Endodermal cell (in vitro differentiated cells): Measurements from ENCODE around the gene CD44. TPM values are rescaled to one million over a fixed set of nuclear protein-coding genes. Genes with fewer than 3 reads are reported as not detected.

Source experiments
- DNase-seq: peaks from one replicate; pipeline ENCODE4 v3.0.0-alpha.2; 2017
- H3K27ac ChIP-seq: 2 replicates; pipeline ENCODE4 v1.5.1; 2013; ENCODE audit warnings: mild to moderate bottlenecking, low read depth, low read length, moderate library complexity
- H3K27me3 ChIP-seq: 2 replicates; pipeline ENCODE4 v1.6.1; 2013; ENCODE audit warnings: mild to moderate bottlenecking, low read length, moderate library complexity; ENCODE audit not compliant: insufficient read depth, control insufficient read depth, poor library complexity, severe bottlenecking
- H3K36me3 ChIP-seq: 2 replicates; pipeline ENCODE4 v1.7.0; 2013; ENCODE audit warnings: mild to moderate bottlenecking, low read length, moderate library complexity; ENCODE audit not compliant: control insufficient read depth, insufficient read depth
- H3K4me1 ChIP-seq: one replicate; pipeline ENCODE4 v1.7.0; 2013; ENCODE audit warnings: low read length; ENCODE audit not compliant: control insufficient read depth, insufficient read depth
- H3K4me3 ChIP-seq: 2 replicates; pipeline ENCODE4 v1.5.1; 2013; ENCODE audit warnings: mild to moderate bottlenecking, low read length, moderate library complexity
- H3K9ac ChIP-seq: 2 replicates; pipeline ENCODE4 v1.6.1; 2013; ENCODE audit warnings: mild to moderate bottlenecking, low read length, moderate library complexity; ENCODE audit not compliant: poor library complexity, severe bottlenecking; ENCODE audit errors: extremely low read depth
- H3K9me3 ChIP-seq: 2 replicates; pipeline ENCODE4 v1.6.1; 2013; ENCODE audit warnings: mild to moderate bottlenecking, low read length, moderate library complexity; ENCODE audit not compliant: control insufficient read depth
- H3K27ac Mint-ChIP-seq: 2 replicates; pipeline ENCODE4 v1.8.0; 2020; ENCODE audit warnings: mixed read lengths
- H3K27me3 Mint-ChIP-seq: 2 replicates; pipeline ENCODE4 v1.8.0; 2021; ENCODE audit warnings: mild to moderate bottlenecking, mixed read lengths; ENCODE audit not compliant: insufficient read depth
- H3K36me3 Mint-ChIP-seq: 2 replicates; pipeline ENCODE4 v1.8.0; 2020; ENCODE audit warnings: low read depth, mixed read lengths
- H3K4me1 Mint-ChIP-seq: 2 replicates; pipeline ENCODE4 v1.8.0; 2020; ENCODE audit warnings: mixed read lengths
- H3K4me3 Mint-ChIP-seq: 2 replicates; pipeline ENCODE4 v1.8.0; 2020; ENCODE audit warnings: mild to moderate bottlenecking, moderate library complexity, mixed read lengths
- H3K9me3 Mint-ChIP-seq: 2 replicates; pipeline ENCODE4 v1.8.0; 2020; ENCODE audit warnings: mild to moderate bottlenecking, mixed read lengths
- CTCF ChIP-seq: fragments of 200-600 bp; sonication (generic); conservative IDR thresholded peaks from 2 replicates; pipeline ENCODE4 v1.5.0; 2021; ENCODE audit warnings: antibody characterized with exemption, mild to moderate bottlenecking
- WGBS, 2 experiments: methylation state at CpG; one replicate each; pipeline versions ENCODE4 v1.1.5 to v1.1.7; 2013; ENCODE audit warnings: missing lambda C conversion rate in 2 of 2, mixed read lengths in 1 of 2; ENCODE audit not compliant: insufficient coverage in 1 of 2, insufficient read length in 1 of 2; 5-methylcytosine and 5-hydroxymethylcytosine counted together
- total RNA-seq, 2 donors: library from RNA; stranded (reverse); fragmentation: NEBNext Ultra II Directional in 1 of 2; extraction: Animal tissue kit (Norgen Biotek cat#: 25700) in 1 of 2; gene quantifications; 2 replicates in 1 of 2; 3 replicates in 1 of 2; pipeline ENCODE4 v1.2.1, GENCODE V29; 2021

CD44 gene
- total RNA-seq, 2 donors from 2014 or later = 1.2 to 4.6 TPM

GRCh38 chr11:35171226-35171625 lies 32.3 kb downstream of the CD44 start:
- H3K9me3 ChIP-seq = no peaks in the 10 kb centered on the region
- H3K27me3 ChIP-seq = no peaks in the 10 kb centered on the region
- Mint-ChIP-seq H3K4me3 (no peak overlapping the region), H3K27ac (no peak overlapping the region), H3K9me3 (no peaks in the 10 kb centered on the region), H3K4me1 (peaks cover 49% of the 10 kb centered on the region), H3K36me3 (no peaks in the 10 kb centered on the region), H3K27me3 (no peaks in the 10 kb centered on the region)
- peaks cover 33% of the 10 kb centered on the region for H3K4me1 ChIP-seq
- no peak overlapping the region for H3K9ac ChIP-seq
- 87 to 100% methylated on average over 1 of the region's 1 CpG for WGBS, 2 experiments
- DNase-seq = no peak
- no peak for TF ChIP-seq CTCF
- no peak overlapping the region for H3K4me3 ChIP-seq
- H3K36me3 ChIP-seq = no peaks in the 10 kb centered on the region
- no peak overlapping the region for H3K27ac ChIP-seq

GRCh38 chr11:35173011-35173511 lies 34.1 kb downstream of the CD44 start:
- no peak for DNase-seq
- H3K9me3 Mint-ChIP-seq = no peaks in the 10 kb centered on the region
- H3K27me3 Mint-ChIP-seq = no peaks in the 10 kb centered on the region
- no peak overlapping the region for H3K27ac ChIP-seq
- H3K9ac ChIP-seq = no peak overlapping the region
- H3K4me1 Mint-ChIP-seq = peaks cover 40% of the 10 kb centered on the region
- H3K4me3 Mint-ChIP-seq = no peak overlapping the region
- no peak overlapping the region for H3K27ac Mint-ChIP-seq
- H3K27me3 ChIP-seq = no peaks in the 10 kb centered on the region
- H3K4me3 ChIP-seq = no peak overlapping the region
- no peak for TF ChIP-seq CTCF
- H3K36me3 ChIP-seq = no peaks in the 10 kb centered on the region
- peaks cover 24% of the 10 kb centered on the region for H3K4me1 ChIP-seq
- 50 to 57% methylated on average over 2 of the region's 2 CpGs for WGBS, 2 experiments
- H3K36me3 Mint-ChIP-seq = no peaks in the 10 kb centered on the region
- H3K9me3 ChIP-seq = no peaks in the 10 kb centered on the region

GRCh38 chr11:35173616-35174566 lies 34.9 kb downstream of the CD44 start:
- Mint-ChIP-seq H3K36me3 (no peaks in the 10 kb centered on the region), H3K27me3 (no peaks in the 10 kb centered on the region), H3K4me3 (no peak overlapping the region), H3K4me1 (peaks cover 31% of the 10 kb centered on the region), H3K27ac (no peak overlapping the region), H3K9me3 (no peaks in the 10 kb centered on the region)
- H3K27me3 ChIP-seq = no peaks in the 10 kb centered on the region
- H3K36me3 ChIP-seq = no peaks in the 10 kb centered on the region
- H3K4me3 ChIP-seq = no peak overlapping the region
- no peaks in the 10 kb centered on the region for H3K9me3 ChIP-seq
- H3K9ac ChIP-seq = no peak overlapping the region
- no peak for DNase-seq
- peaks cover 17% of the 10 kb centered on the region for H3K4me1 ChIP-seq
- 73 to 100% methylated on average over 1 to 3 of the region's 3 CpGs for WGBS, 2 experiments
- TF ChIP-seq CTCF = no peak
- no peak overlapping the region for H3K27ac ChIP-seq
